ENCODE data around the gene MT1G. TPM values are rescaled to one million over a fixed set of nuclear protein-coding genes. Genes with fewer than 3 reads are reported as not detected.

MT1G gene
- total and polyA plus RNA-seq, 9 of the 15 experiments (the other 6 are each of a cell fraction or from before 2014, with no cell fraction given) = 0.28 to 1.7 (median 0.69) TPM; not detected in 4

- TF ChIP-seq FOXM1 (IDR thresholded peaks at IDR 0.05; ENCODE audit: low read depth) = no peak
- no peak for TF ChIP-seq FOXM1 (CRISPR knock-in tag; IDR thresholded peaks at IDR 0.05; ENCODE audit: low read depth)
- no peak for TF ChIP-seq MGA (IDR thresholded peaks at IDR 0.05)
- no peak for TF ChIP-seq ZNF707 (CRISPR knock-in tag; conservative IDR thresholded peaks at IDR 0.05)
- TF ChIP-seq ESRRA (IDR thresholded peaks at IDR 0.05; ENCODE audit: borderline replicate concordance, low read depth) = no peak
These were observed 17.2 kb upstream of the MT1G start (continued) for GRCh38 chr16:56684926-56685590.

Data from K562 (cell line).